ENCODE results near the gene TRAT1.

TRAT1 gene

DNA sequence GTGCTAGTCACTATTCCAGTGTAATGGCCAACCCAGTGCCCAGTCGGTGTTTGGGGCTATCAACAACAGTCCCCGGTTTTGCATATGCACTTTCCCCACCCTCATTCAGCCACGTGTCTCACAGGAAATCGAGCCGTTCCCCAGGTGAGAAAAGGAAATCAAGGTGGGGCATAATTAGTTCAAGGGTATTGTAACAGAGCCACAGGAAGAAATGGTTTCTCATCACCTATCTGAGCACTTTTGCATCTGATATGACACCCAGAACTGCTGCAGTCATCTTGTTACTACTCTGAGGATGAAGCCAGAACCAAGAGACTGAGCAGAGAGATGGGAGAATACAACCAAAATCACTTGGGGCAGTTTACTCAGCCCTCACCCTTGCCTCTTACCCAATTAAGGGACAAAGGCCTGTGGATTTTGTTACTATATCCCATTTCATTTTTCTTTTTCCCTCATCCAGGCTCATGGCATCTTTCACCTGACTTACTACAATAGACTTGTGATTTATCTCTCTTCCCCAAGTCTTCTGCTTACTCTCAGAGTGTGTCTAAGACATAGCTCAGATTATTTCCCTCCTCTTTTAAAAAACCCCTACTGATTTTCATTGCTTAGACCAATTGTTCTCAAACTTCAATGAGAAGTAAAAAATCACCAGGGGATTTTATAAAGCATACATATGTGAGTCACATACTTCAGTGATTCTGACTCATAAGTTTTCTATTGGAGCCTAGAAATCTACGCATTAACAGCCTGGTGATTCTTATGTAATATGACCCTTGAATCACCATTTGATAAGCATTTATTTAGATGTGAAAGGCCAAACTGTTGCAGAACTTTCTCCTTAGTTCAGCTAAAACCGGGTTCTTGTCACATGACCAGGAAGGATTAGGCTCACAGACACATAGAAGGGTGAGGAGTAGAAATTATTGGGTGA, 40.5 kb downstream of the TRAT1 start:
- no peak for DNase-seq

DNA sequence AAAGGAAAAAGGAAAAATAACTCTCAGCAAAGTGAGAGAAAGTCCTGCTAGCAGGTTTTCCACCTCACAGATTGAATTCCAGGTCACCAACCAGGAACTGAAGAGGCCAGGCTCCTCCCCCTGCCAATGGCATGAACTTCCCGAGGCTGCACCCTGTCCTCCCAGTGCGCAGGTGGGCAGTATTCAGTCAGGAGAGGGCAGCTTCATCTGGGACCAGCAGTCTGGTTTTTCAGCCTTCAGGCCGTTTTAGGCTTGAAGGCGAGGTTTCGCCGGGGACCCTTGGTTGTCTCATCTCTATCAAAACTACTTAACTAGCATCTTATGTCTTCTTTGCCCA, 41.2 kb downstream of the TRAT1 start:
- DNase-seq, result no peak

DNA sequence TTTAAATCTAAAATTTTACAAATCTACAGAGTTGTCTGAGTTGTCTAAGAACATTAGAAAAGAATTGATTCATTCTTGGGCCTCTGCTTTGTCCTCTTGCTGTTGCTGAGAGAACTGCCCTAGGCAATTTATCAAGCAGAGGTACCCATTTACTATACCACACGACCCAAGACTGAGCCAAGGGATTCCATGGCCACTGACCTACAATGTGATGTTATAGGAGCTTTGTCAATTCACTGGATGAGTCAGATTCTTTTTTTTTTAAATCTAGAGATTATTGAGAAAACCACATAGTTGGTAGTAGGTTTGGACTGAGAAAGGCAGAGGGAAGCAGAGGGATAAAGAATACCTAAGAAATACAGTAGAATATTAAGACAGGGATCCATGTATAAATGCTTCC, 55.3 kb downstream of the TRAT1 start:
- no peak for DNase-seq

DNA sequence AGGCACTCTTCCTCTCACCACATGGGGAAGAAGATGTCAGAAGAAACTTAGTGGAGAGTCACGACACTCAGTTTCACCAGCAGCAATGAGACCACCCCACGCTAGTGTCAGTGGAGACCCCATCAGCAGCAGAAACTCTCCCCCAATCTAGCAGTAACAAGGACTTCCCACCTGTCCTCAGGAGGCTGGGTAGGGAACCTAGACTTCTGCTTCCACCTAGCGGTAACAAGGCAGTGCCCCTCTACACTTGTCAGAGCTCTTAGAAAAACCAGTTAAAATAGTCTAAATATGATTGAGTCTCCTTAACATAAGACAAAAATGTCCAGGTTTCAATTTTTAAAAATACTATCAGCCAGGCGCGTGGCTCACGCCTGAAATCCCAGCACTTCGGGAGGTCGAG, 57.3 kb downstream of the TRAT1 start:
- DNase-seq, result no peak

DNA sequence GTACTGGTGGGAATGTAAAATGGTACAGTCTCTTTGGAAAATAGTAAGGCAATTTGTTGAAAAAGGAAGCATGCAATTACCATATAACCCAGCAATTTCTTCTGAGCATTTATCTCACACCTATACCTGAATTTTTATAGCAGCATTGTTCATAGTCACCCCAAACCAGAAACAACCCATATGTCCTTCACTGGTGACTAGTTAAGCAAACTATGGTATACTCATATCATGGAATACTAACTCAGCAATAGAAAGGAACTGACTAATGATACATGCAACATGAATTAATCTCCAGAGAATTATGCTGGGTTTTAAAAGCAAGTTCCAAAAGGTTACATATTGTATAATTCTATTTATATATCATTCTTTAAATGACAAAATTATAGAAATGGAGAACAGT, 60.2 kb downstream of the TRAT1 start:
- DNase-seq, result no peak

DNA sequence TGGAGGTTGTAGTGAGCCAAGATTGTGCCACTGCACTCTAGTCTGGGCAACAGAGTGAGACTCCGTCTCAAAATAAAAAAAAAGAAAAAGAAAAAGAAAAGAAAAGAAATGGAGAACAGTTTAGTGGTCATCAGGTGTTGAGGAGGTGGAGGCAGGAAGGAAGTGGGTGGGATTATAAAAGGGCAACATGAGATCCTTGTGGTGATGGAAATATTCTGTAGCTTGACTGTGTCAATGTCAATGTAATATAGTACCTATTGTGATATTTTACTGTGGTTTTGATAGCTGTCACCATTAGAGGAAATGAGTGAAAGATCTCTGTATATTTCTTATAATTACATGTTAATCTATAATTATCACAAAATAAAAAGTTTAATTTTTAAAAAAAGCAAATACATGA, 60.8 kb downstream of the TRAT1 start:
- no peak for DNase-seq

DNA sequence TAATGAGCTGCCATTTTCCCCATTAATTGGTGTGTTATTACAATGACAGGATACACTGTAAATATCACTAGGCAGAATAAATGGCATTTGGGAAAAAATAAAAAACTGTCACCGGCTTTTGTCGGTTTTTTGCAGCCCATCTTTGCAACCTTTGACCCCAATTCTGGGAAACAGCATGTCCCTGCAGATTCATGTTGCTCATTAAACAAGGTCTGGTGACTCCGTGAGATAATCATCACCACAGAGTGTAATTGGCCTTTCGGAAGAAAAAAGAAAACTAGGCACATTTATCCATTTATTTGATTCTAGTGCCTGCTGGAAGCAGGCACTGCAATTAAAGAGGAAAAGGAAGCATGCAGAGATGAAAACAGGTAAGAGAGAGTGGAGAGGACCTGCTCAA, 64.5 kb downstream of the TRAT1 start:
- no peak for DNase-seq

DNA sequence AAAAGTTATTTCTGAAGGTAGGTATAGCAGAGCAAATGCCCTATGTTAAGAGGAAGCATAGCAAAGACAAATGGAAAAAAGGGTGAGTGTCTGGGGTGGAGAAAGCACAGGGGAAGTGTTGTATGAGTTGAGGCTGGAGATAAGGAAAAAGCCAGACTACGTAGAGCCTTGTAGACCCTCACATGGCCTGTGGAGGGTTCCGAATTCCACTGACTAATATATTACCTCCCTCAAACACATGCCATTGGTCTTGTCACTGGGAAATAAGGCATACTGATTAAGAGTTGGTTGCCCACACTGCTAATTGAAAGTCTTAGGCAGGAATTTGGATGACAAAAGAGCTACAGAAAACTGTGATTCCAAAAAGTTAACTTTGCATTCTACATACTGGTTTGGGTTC, 65.2 kb downstream of the TRAT1 start:
- DNase-seq, result no peak

DNA sequence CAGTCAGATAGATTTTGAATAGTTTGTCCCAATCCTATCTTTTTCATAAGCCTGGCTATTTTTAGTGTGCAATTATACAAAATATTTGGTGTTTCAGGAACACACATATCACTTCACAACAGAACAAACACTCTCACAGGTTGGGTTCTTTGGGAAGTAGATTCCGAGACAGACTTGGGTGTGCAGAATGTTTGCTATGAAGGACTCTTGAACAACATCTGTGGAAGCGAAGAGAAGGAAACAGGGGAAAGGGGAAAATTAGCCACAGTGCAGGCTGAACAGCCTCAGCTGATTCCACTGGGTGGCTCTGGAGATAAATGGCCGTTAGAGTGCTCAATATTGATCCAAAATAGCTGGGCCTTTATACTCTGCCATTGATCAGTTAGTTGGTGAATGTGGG, 69.2 kb downstream of the TRAT1 start:
- DNase-seq, result no peak

DNA sequence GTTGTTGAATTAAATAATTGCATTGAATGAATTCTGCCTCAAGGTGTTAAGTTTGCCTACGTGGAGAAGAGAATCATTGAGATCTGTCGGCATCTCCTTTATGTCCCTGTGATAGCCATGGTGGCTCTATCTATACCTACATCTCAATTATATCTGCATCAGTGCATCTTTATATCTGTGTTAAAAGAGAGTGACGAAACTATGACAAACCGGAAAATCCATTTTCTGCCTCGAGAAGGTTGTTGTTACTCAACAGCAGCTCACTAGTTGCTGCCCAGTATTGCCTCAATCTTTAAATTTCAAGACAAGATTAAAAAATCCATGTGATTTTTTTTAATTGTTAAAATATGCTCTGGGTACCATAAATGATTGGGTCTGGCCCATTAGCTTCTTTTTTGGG, 72.4 kb downstream of the TRAT1 start:
- no peak for DNase-seq

DNA sequence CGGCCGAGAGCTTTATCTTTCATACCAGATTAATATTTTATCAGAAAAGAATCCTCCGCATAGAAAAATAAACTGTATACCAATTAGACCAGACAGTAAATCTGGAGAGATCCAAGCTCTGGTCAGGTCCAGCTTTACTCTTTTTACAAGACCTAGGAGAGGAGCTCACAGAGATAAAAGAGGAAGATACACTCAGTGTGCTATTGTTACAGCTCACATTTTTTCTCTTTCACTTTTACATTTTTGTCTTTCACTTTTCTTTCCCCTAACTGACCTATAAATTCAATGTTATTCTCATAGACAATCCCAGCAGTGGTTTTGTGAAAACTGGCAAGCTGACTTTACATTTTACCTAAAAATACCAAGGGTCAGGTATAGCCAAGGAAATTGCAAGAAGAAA, 75.3 kb downstream of the TRAT1 start:
- no peak for DNase-seq

DNA sequence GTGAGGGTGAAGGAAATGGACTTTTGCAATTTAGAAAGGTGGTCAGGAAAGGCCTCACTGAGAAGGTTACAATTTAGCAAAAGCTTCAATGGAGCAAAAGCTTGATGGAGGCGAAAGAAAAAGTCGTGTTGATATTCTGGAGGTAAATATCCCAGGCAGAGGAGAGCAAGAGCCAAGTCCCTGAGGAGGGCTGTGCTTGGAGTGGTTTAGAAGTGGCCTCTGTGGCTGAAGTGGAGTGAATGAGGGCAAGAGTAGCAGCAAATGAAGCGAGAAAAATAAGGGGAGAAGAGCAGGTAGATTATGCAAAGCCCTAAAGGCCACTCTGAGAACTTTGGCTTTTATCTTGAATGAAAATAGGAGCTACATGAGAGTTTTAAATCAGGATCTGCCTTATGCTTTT, 76.9 kb downstream of the TRAT1 start:
- DNase-seq, result no peak
